Measurements from ENCODE around the gene THADA. TPM values are rescaled to one million over a fixed set of nuclear protein-coding genes. Genes with fewer than 3 reads are reported as not detected.
A peak's percentile ranks its signal among the peaks of the same experiment; 100 is the strongest.

The THADA gene
- total and polyA plus RNA-seq, 9 donors: 14.4 to 24.3 (median 18.1) TPM

DNA sequence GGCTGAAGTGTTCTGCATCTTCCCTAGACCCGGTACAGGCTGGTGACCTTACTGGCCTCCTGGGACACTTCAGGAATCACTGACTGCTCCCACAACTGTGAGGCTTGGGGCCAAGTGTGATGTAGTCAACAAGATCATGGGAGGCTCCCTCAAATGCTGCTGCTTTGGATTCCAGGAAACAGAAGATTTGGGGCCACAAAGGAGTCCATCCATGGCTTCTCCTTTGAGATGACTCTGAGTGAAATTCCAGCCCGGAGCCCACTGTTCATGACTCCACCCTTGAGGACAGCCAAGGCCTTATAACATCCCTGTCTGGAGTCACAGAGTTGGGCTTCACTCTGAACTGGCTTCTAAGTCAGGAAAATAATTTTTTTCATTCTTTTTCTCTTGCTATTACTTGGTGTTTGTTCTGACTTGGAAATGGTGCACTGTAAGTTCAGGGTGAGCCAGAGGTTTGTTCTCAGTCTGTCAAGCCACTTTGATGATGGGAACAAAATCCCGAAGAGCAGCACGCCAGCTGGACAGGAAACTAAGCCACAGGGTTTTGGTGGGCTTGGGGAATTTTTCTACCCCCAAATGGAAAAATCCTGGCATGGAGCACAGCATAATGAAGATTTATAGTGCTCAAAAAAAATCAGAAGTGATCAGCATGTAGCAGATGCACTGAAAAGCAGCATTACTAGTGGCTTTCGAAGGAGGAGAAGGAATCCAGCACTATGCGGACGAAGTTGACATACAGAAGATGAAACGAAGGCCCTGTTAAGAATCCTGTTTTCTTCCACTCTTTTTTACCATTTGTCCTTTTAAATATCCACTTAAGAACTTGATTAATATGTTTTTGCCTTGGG lies 271.4 kb downstream of the THADA start:
- H3K27me3 ChIP-seq (ENCODE audit: control insufficient read depth, insufficient read depth, low read length): no peaks in the 10 kb centered on the region
- no peak overlapping the region for H3K4me3 ChIP-seq (ENCODE audit: low read length)
- 17% methylated on average over 3 of the region's 8 CpGs for WGBS (ENCODE audit: insufficient coverage)
- H3K36me3 ChIP-seq (ENCODE audit: control insufficient read depth, insufficient read depth, low read length): no peaks in the 10 kb centered on the region
- peaks cover 54% of the 10 kb centered on the region for H3K4me1 ChIP-seq (ENCODE audit: control insufficient read depth, insufficient read depth, low read length)
- H3K9me3 ChIP-seq (replicated peaks; ENCODE audit: control insufficient read depth, low read depth, low read length): no peaks in the 10 kb centered on the region
- DNase-seq: peak; percentile 96
- H3K27ac ChIP-seq (ENCODE audit: low read length): peak overlapping the region; percentile 86

DNA sequence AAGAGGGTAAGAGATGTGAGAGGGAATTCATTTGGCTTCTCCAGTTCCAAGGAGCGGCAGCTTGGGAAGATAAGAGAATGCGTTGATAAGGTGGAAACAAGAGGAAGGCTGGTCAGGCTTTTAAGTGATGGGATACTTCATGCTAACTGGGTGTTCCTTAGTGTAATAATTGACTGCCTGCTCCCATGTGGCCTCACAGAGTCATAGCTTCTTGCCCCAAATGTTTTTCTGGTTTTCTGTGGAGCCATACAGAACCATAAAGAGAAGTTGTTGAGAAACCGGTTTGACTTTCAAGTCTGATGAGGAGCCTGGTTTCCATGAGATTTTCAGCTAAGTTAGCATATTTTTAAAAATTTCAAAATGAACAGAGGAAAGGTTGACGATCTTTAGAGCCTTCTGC lies 272.0 kb downstream of the THADA start:
- Histone ChIP-seq H3K36me3 (ENCODE audit: control insufficient read depth, insufficient read depth, low read length) (no peaks in the 10 kb centered on the region), H3K27ac (ENCODE audit: low read length) (peak overlapping the region; percentile 86), H3K4me1 (ENCODE audit: control insufficient read depth, insufficient read depth, low read length) (peaks cover 53% of the 10 kb centered on the region), H3K9me3 (replicated peaks; ENCODE audit: control insufficient read depth, low read depth, low read length) (no peaks in the 10 kb centered on the region), H3K4me3 (ENCODE audit: low read length) (no peak overlapping the region), H3K27me3 (ENCODE audit: control insufficient read depth, insufficient read depth, low read length) (no peaks in the 10 kb centered on the region)
- 68% methylated on average over 3 of the region's 4 CpGs for whole genome bisulfite sequencing (ENCODE audit: insufficient coverage)
- DNase-seq: no peak

DNA sequence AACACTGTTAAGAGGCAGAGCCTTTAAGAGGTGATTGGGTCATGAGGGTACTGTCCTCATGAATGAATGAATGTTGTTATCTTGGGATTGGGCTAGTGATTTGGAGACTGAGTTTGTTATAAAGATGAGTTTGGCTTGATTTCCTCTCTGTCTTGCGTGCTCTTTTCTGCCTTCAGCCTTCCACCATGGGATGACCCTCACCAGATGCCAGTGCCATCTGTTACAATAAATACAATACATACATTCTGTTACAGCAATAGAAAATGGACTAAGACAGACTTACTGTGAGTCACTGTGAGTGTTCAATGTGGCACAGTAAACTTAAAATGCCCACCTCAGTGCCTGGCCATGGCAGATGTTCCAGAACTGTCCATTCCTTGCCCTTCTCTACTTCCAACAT lies 274.4 kb downstream of the THADA start:
- no peaks in the 10 kb centered on the region for H3K9me3 ChIP-seq (replicated peaks; ENCODE audit: control insufficient read depth, low read depth, low read length)
- no peak overlapping the region for H3K4me3 ChIP-seq (ENCODE audit: low read length)
- no CpG with 5 or more reads among the region's 1 CpG for WGBS (ENCODE audit: insufficient coverage)
- H3K36me3 ChIP-seq (ENCODE audit: control insufficient read depth, insufficient read depth, low read length): no peaks in the 10 kb centered on the region
- H3K27me3 ChIP-seq (ENCODE audit: control insufficient read depth, insufficient read depth, low read length): no peaks in the 10 kb centered on the region
- H3K27ac ChIP-seq (ENCODE audit: low read length): no peak overlapping the region
- DNase-seq: no peak
- H3K4me1 ChIP-seq (ENCODE audit: control insufficient read depth, insufficient read depth, low read length): peaks cover 30% of the 10 kb centered on the region

DNA sequence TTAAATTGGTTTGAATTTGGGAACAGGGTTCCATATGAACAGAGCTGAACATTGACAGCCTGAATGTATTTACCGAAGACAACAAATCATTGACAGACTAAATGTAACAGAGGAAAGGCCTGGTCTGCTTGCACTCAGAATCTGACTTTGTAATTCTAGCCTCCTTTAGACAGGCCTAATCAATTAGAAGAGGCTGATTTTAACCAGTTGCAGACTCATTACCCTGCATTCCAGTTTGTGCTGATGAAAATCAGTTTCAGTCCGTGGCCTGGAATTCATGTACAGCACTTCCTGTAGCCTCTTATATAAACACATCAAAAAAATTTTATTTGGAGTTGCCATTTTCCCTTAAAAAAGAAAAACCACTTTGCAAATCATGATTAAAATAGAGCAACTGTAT lies 276.3 kb downstream of the THADA start:
- no peak for DNase-seq
- no peak overlapping the region for H3K4me3 ChIP-seq (ENCODE audit: low read length)
- peaks cover 19% of the 10 kb centered on the region for H3K4me1 ChIP-seq (ENCODE audit: control insufficient read depth, insufficient read depth, low read length)
- no peaks in the 10 kb centered on the region for H3K27me3 ChIP-seq (ENCODE audit: control insufficient read depth, insufficient read depth, low read length)
- H3K27ac ChIP-seq (ENCODE audit: low read length): no peak overlapping the region
- peaks cover 4% of the 10 kb centered on the region for H3K36me3 ChIP-seq (ENCODE audit: control insufficient read depth, insufficient read depth, low read length)
- H3K9me3 ChIP-seq (replicated peaks; ENCODE audit: control insufficient read depth, low read depth, low read length): no peaks in the 10 kb centered on the region
- no CpG with 5 or more reads among the region's 2 CpGs for WGBS (ENCODE audit: insufficient coverage)

DNA sequence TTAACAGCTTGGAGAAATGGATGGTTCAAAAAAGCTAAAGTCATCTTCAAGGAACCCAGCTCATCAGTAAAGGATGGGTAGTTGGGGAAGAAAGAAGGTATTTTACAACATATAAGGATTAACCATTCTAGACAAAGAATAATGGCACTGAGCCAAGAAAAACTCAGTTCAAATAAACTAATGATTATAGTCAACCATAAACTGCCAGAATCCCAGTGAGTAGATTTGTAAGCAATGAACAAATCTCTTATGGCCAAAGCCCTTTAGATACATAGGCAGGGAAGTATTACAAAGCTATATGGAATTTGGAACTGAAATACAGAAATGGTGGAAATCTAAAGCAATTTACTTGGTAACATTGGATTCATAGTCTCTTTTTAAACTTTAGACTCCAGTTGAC lies 277.0 kb downstream of the THADA start:
- Histone ChIP-seq H3K9me3 (replicated peaks; ENCODE audit: control insufficient read depth, low read depth, low read length) (no peaks in the 10 kb centered on the region), H3K4me1 (ENCODE audit: control insufficient read depth, insufficient read depth, low read length) (peaks cover 12% of the 10 kb centered on the region), H3K36me3 (ENCODE audit: control insufficient read depth, insufficient read depth, low read length) (peaks cover 4% of the 10 kb centered on the region), H3K27ac (ENCODE audit: low read length) (no peak overlapping the region), H3K4me3 (ENCODE audit: low read length) (no peak overlapping the region), H3K27me3 (ENCODE audit: control insufficient read depth, insufficient read depth, low read length) (no peaks in the 10 kb centered on the region)
- DNase-seq: no peak

DNA sequence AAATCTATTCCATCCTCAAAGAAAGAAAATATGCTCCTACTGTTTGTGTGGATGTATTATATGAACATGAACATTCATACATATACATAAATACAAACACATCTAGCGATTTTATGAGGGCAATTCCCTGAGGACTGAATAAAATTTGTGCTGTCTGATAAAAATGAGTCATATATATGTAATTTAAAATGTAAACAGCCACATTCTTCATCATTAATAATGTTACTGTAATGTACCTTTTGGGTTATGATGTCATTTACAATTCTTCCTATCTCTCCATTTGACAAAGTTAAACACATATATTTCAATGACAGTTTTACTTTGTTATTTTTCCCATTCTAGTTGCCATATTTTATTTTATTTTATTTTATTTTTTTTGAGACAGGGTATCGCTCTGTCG lies 278.2 kb downstream of the THADA start:
- no peak for DNase-seq
- Histone ChIP-seq H3K9me3 (replicated peaks; ENCODE audit: control insufficient read depth, low read depth, low read length) (no peaks in the 10 kb centered on the region), H3K4me3 (ENCODE audit: low read length) (no peak overlapping the region), H3K4me1 (ENCODE audit: control insufficient read depth, insufficient read depth, low read length) (peaks cover 12% of the 10 kb centered on the region), H3K27ac (ENCODE audit: low read length) (no peak overlapping the region), H3K36me3 (ENCODE audit: control insufficient read depth, insufficient read depth, low read length) (peaks cover 4% of the 10 kb centered on the region), H3K27me3 (ENCODE audit: control insufficient read depth, insufficient read depth, low read length) (no peaks in the 10 kb centered on the region)
- no CpG with 5 or more reads among the region's 3 CpGs for WGBS (ENCODE audit: insufficient coverage)

DNA sequence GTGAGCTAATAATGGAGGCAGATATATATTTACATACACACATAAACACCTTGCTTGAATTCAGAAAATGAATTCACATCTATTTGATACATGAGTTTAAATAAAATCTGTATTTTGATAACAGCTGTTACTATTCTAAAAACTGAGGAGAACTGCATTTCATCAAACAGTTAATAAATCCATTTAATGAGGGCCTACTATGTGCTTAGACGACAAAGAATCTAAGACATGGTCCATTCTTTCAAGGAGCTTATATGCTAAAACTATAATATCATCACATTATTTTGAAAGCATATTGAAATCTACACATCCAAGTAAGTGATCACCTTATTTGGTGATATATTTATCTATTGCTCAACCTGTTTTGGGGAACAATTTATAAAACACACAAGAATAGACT lies 278.6 kb downstream of the THADA start:
- peaks cover 16% of the 10 kb centered on the region for H3K4me1 ChIP-seq (ENCODE audit: control insufficient read depth, insufficient read depth, low read length)
- peaks cover 4% of the 10 kb centered on the region for H3K36me3 ChIP-seq (ENCODE audit: control insufficient read depth, insufficient read depth, low read length)
- H3K27me3 ChIP-seq (ENCODE audit: control insufficient read depth, insufficient read depth, low read length): no peaks in the 10 kb centered on the region
- no peaks in the 10 kb centered on the region for H3K9me3 ChIP-seq (replicated peaks; ENCODE audit: control insufficient read depth, low read depth, low read length)
- no peak overlapping the region for H3K4me3 ChIP-seq (ENCODE audit: low read length)
- H3K27ac ChIP-seq (ENCODE audit: low read length): no peak overlapping the region
- WGBS (ENCODE audit: insufficient coverage): no CpG with 5 or more reads among the region's 1 CpG
- DNase-seq: no peak

DNA sequence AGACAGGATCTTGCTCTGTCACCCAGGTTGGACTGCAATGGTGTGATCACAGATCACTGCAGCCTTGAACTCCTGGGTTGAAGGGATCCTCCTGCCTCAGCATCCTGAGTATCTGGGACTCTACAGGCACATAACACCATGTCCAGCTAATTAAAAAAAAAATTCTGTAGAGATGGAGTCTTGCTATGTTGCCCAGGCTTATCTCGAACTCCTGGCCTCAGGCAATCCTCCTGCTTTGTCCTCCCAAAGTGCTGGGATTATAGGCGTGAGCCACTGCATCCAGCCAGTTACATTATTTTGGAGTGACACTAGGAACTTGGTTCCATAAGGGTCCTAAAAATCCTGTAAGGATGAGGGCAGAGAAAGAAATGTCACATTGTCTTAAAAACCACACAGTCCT lies 280.4 kb downstream of the THADA start:
- WGBS (ENCODE audit: insufficient coverage): 100% methylated on average over 2 of the region's 2 CpGs
- no peaks in the 10 kb centered on the region for H3K9me3 ChIP-seq (replicated peaks; ENCODE audit: control insufficient read depth, low read depth, low read length)
- DNase-seq: no peak
- no peaks in the 10 kb centered on the region for H3K27me3 ChIP-seq (ENCODE audit: control insufficient read depth, insufficient read depth, low read length)
- peaks cover 4% of the 10 kb centered on the region for H3K36me3 ChIP-seq (ENCODE audit: control insufficient read depth, insufficient read depth, low read length)
- no peak overlapping the region for H3K27ac ChIP-seq (ENCODE audit: low read length)
- H3K4me3 ChIP-seq (ENCODE audit: low read length): no peak overlapping the region
- H3K4me1 ChIP-seq (ENCODE audit: control insufficient read depth, insufficient read depth, low read length): peaks cover 15% of the 10 kb centered on the region

DNA sequence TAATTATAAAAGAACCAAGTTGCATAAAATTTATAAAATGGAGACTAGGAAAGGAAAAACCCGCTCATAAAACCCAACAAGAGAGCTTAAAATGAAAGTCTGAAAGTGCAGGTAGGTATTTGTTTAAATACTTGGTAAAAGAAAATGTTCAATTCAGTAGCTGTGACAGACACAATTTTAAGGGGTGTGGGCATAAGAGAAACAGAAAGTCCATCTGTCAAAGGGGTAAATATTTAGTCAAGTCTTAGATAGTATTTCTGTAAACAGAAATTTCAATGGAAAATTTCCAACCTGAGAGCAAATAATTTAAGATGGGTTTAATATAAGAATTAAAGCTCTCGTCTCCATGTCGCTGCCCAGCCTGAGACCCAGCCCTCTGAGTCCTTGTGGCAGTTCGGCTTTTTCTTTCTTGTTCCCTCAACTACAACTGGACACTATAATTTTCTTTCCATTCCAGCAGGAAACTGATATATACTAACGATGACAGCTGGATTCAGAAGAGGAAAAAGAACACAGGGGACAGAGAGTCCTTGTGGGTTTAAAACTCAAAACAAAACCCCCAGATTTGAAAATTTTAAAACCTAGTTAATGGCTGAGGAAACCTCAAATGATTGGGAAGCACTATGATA lies 281.4 kb downstream of the THADA start:
- DNase-seq: no peak
- Histone ChIP-seq H3K4me3 (ENCODE audit: low read length) (no peak overlapping the region), H3K27me3 (ENCODE audit: control insufficient read depth, insufficient read depth, low read length) (no peaks in the 10 kb centered on the region), H3K36me3 (ENCODE audit: control insufficient read depth, insufficient read depth, low read length) (peaks cover 4% of the 10 kb centered on the region), H3K27ac (ENCODE audit: low read length) (peak overlapping the region; percentile 93), H3K9me3 (replicated peaks; ENCODE audit: control insufficient read depth, low read depth, low read length) (no peaks in the 10 kb centered on the region), H3K4me1 (ENCODE audit: control insufficient read depth, insufficient read depth, low read length) (peaks cover 15% of the 10 kb centered on the region)
- no CpG with 5 or more reads among the region's 5 CpGs for WGBS (ENCODE audit: insufficient coverage)

DNA sequence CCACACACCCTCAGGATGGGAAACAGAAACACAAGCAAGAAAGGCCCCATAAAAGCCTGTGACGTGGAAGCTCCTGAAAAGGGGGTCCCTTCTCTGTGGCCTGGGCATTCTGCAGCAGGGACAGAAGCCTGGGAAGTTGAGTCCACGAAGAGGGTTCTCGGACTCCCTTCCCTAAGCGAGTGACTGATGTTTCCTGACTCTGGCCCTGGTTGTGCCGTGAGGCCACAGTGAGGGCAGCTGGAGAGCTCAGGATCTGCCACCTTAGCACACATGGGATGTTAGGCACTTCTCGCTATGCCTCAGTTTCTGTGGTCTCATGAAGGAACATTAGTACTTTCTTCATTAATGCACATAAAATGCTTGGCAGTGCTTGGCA lies 282.2 kb downstream of the THADA start:
- WGBS (ENCODE audit: insufficient coverage): 83% methylated on average over 5 of the region's 6 CpGs
- peak overlapping the region; percentile 93 for H3K27ac ChIP-seq (ENCODE audit: low read length)
- peaks cover 15% of the 10 kb centered on the region for H3K4me1 ChIP-seq (ENCODE audit: control insufficient read depth, insufficient read depth, low read length)
- no peak for DNase-seq
- no peak overlapping the region for H3K4me3 ChIP-seq (ENCODE audit: low read length)
- H3K9me3 ChIP-seq (replicated peaks; ENCODE audit: control insufficient read depth, low read depth, low read length): no peaks in the 10 kb centered on the region
- peaks cover 4% of the 10 kb centered on the region for H3K36me3 ChIP-seq (ENCODE audit: control insufficient read depth, insufficient read depth, low read length)
- H3K27me3 ChIP-seq (ENCODE audit: control insufficient read depth, insufficient read depth, low read length): no peaks in the 10 kb centered on the region

Data from muscle of leg (tissue), 11 donors.